ENCODE data around the gene TRIM40.

- TF ChIP-seq YY1 (IDR thresholded peaks at IDR 0.05; ENCODE audit: extremely low read depth, insufficient replicate concordance, low read depth, low read length): no peak
- TF ChIP-seq CTCF (IDR thresholded peaks at IDR 0.05 in 2 of 3, conservative IDR thresholded peaks at IDR 0.05 in 1 of 3; ENCODE audit: borderline replicate concordance in 1 of 3, insufficient read depth in 1 of 3, low read depth in 2 of 3, low read length in 2 of 3): no peak
Observed at GRCh38 chr6:30100585-30101443, 35.1 kb upstream of the TRIM40 start.

Data from HCT116 (cell line).